ENCODE measurements around the gene HMGXB4.

The HMGXB4 gene

DNA sequence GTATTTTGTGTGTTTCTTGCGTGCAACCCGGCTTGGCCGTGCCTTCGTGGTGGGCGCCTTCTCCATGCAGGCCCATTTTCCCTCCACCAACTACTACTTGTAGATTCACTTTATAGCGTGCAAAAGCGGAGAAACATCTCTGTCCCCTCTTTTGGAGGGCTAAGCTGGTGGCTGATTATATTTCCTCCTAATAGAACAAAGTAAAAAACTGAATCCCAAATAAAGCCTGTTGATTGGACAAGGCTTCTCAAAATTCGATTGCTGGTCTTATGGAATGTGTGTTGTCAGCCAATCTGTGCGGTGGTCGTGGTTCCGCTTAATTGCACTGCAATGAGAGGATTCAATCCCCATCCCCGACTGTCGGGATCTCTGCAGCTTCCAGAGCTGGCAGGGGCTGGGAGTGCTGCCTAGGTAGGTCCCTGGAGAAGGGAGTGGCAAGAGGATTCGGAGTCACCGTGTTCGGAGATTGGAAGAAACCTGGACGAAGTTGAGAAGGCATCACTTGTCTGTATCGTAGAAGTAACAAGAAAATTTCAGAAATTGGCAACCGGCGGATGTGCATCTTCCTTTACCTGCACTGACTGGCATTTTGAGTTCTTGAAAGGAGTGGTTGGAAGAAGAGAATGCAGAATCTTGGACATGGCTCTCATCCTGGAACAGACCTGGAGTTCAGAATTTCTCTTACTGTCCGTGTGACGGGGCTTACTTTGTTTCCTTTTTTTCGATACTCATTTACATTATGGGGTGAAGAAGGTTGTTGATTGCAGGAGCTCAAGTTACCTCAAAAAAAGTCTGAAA lies 1.1 kb downstream of the HMGXB4 start:
- no peak for DNase-seq (ENCODE audit: low read depth)

DNA sequence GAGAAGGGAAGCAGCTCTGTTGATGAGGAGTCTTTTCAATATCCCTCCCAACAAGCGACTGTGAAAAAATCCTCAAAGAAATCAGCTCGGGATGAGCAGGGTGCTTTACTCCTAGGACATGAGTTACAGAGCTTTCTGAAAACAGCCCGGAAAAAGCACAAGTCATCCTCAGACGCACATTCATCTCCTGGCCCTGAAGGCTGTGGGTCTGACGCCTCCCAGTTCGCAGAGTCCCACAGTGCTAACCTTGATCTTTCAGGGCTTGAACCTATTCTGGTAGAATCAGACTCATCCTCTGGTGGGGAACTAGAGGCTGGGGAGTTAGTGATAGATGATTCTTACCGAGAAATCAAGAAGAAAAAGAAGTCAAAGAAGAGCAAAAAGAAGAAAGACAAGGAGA lies 7.7 kb downstream of the HMGXB4 start:
- no peak for DNase-seq (ENCODE audit: low read depth)

DNA sequence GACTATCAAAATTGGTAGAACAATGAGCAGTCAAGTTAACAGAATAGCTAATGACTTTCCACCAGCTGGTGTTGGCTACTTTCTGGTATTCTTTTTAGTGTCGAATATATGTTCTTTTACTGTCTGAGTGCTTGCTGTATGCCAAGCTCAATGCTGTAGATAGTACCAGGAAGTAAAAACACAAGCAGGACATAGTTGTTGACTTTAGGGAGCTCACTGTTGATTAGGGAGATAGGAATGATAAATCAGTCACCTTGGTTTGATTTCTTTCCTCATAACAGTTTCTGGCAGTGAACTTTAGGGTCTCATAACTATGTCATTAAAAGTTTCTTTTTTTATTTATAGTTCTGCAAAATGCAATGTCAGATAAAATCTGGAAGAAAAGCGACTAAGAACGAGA lies 9.0 kb downstream of the HMGXB4 start:
- no peak for DNase-seq (ENCODE audit: low read depth)

DNA sequence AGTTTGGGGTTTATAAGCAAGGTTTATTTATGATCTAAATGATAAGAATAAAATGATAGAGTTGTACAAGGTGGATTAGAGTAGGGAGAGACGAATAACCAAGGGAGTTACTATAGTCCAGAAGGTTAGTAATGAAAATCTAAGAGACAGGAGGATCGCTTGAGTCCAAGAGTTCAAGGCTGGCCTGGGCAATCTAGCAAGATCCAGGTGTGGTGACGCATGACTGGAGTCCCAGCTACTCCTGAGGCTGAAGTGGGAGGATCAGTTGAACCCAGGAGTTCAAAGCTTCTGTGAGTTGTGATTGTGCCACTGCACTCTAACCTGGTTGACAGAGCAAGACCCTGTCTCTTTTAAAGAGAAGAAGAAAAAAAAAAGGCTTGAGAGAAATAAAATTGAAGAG lies 12.3 kb downstream of the HMGXB4 start:
- no peak for DNase-seq (ENCODE audit: low read depth)

DNA sequence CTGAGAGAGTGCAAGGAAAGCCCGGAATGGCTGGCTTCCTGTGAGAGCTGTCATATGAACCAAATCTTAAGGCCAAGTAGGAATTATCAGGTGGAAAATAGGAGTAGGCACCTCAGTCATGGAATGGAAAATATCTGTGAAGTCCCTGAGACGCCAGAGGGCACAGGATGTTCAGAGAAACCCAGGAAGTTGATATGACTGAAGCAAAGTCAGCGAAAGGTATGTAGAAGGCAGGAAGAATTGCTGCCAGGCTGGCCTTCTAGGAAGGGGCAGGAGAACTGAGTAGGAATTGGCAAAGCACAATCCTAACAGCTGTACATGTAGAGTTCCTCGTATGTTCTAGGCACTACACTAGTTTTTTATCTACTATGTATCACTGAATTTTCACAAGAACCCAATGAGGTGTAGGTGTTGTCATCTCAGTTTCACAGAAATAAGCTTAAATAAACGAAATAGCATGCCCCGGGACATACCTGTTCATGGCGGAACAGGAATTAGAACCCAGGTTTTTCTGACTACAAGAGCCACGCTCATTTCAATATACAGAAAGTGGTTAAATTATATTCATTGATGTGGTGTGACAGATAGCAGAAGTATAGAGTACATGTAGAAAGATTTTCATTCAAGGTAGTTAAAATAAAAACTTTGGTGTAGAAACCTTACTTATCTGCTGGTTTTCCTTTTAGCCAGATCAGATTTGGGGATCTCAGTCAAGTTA lies 17.0 kb downstream of the HMGXB4 start:
- no peak for DNase-seq (ENCODE audit: low read depth)

DNA sequence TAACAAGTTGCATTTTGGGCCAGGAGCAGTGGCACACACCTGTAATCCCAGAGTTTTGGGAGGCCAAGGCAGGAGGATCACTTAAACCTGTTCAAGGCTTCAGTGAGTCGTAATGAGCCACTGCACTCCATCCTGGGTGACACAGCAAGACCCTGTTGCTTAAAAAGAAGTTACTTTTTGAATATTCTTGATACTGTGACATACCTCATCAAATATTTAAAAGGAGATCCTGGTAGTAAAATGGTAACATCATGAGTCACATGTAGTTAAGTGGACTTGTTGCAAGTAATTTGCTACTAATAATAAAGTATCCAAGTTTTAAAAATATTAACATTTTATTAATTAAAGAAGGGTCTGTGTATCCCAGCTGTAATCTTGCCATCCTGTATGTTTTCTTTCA lies 18.3 kb downstream of the HMGXB4 start:
- no peak for DNase-seq (ENCODE audit: low read depth)

DNA sequence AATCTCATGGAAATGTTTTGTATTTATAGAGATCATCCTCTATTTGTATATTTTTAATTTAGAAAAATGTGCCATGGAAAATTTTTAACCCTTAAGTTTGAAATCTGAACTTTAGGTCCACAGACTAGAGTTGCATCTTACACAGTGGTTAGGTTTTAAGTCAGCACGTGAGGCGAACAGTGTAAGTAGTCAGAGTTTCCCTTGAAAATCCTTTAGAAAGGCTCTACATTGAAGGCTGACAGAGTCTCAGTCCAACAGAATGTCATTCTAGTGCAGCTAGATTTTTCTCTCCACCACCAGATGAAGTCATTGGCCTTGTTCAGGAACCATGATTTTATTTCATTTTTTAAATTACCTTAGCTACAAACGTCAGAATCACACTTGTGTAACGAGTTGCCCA lies 18.7 kb downstream of the HMGXB4 start:
- no peak for DNase-seq (ENCODE audit: low read depth)

DNA sequence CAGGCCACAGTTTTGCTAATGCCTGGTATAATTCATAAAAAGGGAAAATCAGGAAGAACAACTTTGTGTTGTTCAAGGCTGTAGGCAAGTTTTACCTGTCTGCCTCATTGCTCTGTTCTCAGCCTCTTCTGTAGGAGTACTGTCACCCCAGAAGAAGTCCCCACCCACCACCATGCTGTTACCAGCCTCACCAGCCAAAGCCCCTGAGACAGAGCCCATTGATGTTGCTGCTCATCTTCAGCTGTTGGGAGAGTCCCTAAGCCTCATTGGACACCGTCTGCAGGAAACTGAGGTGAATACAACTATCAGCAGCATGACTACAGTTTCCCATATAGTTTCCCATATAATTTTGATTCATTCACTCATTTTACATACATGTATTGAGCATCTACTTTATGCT lies 30.8 kb downstream of the HMGXB4 start:
- no peak for DNase-seq (ENCODE audit: low read depth)

DNA sequence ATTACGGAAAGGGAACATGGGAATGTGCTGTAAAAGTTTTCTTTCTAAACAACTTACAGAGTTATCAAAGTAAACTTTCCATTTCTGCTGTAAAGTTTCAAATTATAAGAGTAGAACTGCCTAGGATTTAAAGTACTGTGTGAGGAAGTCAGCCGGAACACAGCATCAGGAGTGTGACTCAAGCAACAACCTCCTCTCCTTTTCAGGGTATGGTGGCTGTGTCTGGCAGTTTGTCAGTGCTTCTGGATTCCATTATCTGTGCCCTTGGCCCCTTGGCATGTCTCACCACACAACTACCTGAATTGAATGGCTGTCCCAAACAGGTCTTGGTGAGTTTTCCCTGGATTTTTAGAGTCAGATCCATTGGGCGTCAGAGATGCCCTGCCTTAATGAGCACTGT lies 35.5 kb downstream of the HMGXB4 start:
- DNase-seq (ENCODE audit: low read depth): no peak

DNA sequence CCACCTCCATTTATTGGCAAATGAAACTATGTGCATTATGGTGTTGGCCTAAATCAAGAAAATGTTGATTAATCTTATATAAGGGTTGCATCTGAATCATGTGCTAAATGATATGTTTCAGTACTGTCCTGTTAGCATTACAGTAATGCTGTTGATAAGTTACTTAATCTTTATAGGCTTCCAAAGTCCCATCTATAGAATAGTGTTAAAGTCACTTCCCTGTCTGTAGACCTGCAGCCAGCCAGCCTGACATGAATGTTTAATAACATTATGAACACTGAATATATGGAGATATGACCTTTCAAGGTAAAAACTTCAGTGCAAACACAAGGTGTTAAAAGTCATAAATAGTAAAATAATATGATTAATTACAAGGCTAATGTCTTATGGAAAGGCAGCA lies 38.8 kb downstream of the HMGXB4 start:
- no peak for DNase-seq (ENCODE audit: low read depth)

DNA sequence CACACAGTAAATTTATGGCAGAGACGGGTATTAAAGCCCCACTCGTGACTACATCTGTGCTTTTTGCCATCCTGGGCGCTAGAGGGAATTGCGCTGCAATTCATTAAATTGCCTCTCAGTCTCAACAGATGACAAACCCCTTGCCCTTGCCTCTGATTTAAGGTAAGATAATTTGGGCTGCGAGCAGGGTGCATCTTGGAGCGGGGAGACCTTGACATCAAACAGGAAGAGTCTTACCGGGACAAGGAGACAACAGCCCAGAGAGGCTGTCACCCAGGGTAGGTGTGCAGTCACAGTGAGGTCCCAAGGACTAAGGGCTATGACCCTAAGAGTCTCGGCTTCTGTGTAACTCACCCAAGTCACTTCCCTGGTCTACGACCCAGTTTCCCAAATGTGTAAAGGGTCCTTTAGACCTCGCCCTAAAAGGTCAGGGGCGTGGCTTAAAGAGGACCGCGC lies 42.0 kb downstream of the HMGXB4 start:
- no peak for DNase-seq (ENCODE audit: low read depth)

DNA sequence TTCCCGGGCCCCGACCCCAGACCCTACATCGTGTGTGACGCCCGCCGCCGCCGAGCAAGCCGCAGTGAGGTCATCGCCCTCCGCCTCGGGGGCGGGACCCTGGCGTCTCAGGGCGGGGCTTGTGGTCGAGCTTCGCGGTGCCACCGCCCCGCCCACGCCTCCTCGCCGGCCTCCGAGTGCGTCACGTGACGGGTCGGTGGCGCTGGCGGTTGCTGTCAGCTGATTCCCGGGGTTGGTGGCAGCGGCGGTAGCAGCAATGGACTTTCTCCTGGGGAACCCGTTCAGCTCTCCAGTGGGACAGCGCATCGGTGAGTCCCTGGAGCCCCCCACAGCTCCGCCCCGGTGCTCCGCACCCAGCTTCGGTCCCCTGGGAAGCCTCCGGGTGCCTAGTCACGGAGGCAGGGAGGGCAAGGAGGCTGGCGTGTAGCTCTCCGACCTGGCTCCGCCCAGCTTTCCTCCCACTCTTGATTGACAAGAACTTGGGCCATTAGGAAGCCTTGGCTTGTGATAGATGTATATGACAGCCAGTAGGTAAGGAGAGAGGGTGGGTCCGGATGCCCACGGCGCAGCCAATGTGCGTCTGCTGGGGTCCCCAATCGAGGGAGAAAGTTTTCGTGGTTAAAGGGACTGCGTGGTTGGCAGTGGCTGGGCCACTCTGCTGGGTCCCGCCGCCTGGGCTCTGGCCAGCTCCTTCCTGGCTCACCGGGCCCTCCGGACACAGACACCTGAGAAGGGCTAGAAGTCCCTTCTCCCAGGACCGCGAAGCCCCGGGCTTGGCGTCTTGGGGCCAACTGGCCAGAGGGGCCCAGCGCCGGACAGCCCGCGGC lies 42.6 kb downstream of the HMGXB4 start, which contains the start of gene TOM1:
Gene TOM1, plus strand, starts transcription at position 222 of the 827 bp plus-strand sequence. Its CDS starts 35 bp downstream, at position 257.
- DNase-seq (ENCODE audit: low read depth): peak; percentile 96

DNA sequence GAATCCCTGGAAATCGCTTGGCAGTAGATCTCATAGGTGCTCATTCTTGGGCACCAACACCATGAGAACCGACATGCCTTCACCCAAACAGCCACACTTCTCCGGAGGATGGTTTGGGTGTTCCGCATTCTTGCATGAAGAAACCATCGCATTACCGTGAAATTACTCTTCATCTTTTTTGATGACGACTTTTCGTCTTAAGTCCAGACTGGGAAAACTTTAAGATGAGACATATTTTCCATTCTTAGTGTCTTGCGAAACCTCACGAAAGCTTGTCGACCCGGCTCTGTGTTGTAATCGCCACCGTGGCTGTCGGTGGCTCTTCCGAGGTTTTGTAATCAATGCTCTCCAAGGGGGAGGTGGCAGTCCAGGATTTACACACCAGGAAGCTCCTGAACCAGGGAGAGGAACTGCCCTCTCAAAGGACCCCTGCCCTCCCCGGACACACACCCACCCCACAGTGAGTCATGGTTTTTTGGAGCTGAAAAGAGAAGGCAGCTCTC lies 44.1 kb downstream of the HMGXB4 start:
- DNase-seq (ENCODE audit: low read depth): no peak

DNA sequence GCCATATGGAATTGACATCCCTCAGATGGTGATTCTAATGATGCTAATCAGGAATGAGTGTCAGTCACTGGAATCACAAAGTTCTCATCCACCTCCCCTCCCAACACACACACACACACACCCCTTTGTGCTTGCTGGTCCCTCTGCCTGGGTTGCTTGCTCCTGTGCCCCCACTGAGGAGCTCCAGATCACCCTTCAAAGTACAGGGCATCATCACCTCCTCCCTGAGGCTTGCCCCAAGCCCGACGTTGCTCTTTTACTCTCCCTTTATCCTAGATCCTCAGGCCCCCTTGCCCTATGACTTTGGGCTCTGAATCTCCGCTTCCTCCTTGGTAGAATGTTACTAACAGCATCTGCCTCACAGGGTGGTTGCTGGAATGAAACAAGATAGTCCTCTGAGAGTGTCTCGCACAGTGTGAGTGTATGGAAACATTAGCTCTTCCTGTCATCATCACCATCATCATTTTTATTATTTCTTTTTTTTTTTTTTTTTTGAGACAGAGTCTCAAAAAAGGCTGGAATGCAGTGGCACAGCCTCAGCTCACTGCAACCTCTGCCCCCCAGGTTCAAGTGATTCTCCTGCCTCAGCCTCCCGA lies 45.8 kb downstream of the HMGXB4 start:
- no peak for DNase-seq (ENCODE audit: low read depth)

DNA sequence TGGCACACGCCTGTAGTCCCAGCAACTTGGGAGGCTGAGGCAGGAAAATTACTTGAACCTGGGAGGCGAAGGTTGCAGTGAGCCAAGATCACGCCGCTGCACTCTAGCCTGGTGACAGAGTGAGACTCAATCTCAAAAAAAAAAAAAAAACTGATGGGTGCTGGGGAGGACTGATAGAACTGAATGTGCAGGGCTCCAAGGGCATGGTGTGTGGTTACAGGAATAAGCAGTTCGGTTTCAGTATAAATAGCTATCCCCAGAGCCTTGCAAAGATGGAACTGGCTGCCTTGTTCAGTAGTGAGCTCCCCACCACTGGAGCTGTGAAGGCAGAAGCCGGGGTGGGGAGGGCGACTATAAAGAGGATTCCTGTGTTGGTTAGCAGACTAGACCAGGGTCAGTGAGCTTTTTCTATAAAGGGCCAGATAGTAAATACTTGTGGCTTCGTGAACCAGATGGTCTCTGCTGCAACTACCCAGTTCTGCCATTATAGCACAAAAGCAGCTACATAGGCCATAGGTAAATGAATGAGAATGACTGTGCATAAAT lies 48.3 kb downstream of the HMGXB4 start:
- DNase-seq (ENCODE audit: low read depth): no peak

DNA sequence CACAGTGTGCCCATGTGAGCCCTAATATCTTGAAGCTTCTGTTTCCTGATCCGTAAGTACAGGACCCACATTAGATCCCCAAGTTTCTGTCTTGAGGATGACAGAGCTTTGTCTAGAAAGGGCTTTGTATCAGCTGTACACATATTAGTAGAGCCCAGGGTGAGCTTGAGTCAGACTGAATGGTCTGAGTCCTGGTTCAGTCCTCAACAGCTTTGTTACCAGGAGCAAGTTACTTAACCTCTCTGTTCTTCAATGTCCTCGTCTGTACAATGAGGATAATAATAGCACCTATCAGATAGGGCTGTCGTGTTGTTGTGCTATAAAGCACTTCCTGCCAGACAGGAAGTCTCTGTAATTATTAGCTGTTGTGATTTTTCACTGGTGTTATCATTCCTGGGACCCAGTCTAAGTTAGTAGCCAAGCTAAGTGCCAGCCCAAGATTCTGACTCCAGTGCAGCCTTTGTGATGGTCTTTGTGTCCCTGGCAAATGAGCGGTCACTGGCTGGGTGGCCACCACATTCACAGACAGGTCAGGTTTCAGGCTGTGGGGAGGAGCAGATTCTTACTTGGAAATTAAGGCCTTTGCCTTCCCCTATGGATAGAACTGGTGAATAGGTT lies 49.2 kb downstream of the HMGXB4 start:
- DNase-seq (ENCODE audit: low read depth): no peak

DNA sequence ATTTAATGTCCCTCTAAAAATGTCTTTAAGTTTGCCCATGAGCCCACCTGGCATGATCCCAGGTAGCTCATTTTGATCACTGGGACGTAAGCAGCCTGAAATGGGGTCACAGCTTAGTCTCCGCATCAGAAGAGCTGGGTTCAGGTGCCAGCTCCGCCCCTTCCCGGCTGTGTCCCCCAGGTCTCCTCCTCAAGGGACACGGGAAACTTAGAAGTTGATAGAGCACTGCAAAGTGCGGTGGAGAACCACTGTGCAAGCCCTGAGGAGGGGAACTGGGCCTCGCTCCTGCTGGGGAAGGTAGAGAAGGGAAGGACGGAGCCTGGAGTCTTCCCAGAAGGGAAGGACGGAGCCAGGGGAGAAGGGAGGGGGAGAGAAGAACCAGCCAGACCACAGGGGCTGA lies 50.1 kb downstream of the HMGXB4 start:
- DNase-seq (ENCODE audit: low read depth): no peak

DNA sequence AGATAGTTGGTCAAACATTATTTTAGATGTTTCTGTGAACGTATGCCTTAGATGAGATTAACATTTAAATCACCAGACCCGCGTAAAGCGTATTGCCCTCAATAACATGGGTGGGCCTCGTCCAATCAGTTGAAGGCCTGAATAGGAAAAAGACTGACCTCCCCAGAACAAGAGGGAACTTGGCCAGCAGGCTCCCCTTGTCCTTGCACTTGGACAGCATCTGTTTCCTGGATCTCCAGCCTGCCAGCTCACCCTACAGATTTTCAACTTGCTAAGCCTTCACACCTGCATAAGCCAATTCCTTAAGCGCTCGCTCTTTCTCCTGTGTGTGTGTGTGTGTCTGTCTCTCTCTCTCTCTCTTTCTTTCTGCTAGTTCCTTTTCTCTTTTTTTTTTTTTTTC lies 50.6 kb downstream of the HMGXB4 start:
- no peak for DNase-seq (ENCODE audit: low read depth)

DNA sequence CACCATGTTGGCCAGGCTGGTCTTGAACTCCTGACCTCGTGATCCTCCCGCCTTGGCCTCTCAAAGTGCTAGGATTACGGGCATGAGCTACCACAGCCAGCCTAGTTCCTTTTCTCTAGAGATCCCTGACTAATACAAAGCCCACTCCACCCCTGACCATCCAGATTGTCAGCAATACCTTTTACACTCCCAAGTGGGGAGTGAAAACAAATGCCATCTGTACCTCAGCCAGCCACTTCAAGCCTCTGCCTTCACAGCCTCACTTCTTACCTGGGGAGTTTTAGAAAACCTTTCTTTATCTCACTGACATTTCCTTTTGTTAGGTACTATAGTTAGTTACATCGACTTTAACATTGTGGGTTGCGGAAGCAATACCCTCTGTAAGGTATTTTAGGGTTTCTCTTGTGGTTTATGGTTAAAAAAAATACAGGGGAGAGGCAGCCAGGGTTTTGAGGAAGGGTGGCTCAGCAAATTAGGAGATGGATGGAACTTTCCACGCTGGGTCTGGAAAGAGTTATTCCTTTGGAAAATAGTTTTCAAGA lies 51.3 kb downstream of the HMGXB4 start:
- DNase-seq (ENCODE audit: low read depth): no peak

DNA sequence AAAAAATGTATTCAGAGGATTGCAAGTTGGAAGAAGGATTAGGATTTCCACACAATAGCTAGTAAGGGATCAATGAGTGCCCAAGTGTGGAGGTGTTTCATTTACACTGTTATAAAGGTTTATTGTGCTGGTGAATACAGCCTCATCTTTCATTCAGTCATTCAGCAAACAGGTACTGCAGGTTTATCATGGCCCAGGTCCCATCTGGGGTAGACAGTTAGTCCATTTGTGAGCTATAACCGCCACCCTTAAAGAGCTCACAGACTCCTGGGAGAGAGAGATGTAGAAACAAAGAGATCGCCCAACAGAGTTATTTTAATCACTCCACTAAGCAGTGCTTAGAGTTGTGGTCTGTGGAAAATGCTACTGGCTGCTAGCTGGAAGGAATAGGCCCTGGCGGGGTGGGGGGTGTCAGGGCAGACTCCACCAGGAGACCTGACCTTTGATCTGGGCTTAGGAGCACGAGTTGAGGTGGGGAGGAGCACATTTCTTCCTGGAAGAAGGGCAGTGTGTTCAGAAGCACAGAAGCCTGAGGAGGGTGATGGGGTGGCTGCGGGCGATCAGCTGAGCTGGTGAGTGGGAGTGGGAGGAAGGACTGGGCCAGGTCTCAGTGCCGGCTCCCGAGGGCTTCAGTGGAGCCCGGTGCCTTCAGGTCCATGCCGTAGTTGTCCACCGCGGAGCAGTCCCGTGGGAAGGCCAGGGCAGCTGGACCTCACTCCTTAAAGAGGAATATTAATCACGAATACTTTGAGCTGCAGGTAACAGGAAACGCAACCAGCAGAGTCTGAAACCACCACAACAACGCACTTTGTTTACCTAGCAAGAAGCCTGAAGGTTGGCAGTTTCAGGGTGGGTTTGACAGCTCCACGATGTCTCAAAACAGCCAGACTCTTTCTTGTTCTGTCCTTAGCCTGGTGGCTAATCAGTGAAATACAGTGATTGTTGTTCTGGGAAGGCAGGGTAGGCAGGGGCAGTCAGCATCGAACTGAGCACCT lies 53.6 kb downstream of the HMGXB4 start:
- DNase-seq (ENCODE audit: low read depth): no peak

Measured in activated T-helper 1 cell treated with Interleukin-2 at 50 U/mL for 16 hours (primary cell).